GM21717 (cell line): ENCODE data around the gene DOLPP1.

Experiments
- ATAC-seq: cut with Tn5 transposase; IDR thresholded peaks from one replicate; pipeline ENCODE4 v1.9.1; 2021; ENCODE audit warnings: mild to moderate bottlenecking, moderate library complexity; ENCODE audit not compliant: unreplicated experiment

DOLPP1 gene

GRCh38 chr9:129093602-129094386, 12.9 kb downstream of the DOLPP1 start:
- no peak for ATAC-seq

- ATAC-seq, result no peak
Measured at GRCh38 chr9:129094387-129095169, 13.7 kb downstream of the DOLPP1 start.

GRCh38 chr9:129095170-129095667, 14.3 kb downstream of the DOLPP1 start:
- ATAC-seq, result no peak

GRCh38 chr9:129095908-129096307, 15.0 kb downstream of the DOLPP1 start:
- ATAC-seq, result no peak

DNA sequence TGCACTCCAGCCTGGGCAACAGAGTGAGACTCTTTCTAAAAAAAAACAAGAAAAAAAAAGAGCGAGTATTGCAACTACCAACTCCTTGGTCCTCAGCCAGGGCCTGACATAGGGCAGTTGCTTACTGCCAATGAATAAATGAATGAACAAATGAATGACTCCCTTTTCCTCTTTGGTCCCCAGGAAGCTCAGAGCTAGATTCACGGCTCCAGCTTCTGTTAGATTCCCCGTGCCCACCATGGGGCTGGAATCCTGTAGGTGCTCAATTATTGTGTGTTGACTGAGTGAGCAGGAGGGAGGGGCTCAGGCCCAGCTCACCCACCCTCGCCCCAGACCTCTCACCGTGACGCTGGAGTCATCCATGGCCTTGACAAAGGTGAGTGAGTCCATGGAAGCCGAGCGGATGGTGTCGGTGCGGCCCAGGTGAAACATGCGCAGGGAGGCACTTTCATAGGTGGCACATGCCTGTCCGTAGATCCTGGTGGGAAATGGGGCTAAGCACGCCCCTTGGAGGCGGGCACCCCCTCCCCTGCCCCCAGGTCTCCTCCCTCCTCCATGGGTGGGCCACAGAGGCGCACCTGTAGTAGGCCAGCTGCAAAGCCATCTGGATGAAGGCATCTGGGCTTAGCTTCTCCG, 16.9 kb downstream of the DOLPP1 start:
- ATAC-seq, result no peak

DNA sequence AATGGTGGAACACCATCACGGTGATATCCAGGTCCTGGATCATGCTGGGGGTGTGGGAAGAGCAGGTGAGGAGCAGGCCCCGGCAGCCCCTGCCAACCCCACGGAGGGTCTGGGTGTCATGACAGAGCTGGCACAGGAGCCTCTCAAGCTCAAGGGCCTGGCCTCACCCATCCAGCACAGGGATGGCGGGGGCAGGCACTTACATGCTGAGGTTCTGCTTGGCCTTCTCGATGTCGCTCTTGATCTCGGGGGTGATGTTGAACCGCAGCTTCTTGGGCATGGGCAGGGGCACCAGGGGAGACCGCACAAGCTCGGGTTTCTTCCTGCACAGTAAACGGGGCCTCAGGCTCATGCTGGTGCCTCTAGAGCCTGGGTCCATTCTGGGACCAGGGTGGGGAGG, 17.4 kb downstream of the DOLPP1 start:
- no peak for ATAC-seq

GRCh38 chr9:129100383-129101169, 19.7 kb downstream of the DOLPP1 start:
- ATAC-seq, result no peak

DNA sequence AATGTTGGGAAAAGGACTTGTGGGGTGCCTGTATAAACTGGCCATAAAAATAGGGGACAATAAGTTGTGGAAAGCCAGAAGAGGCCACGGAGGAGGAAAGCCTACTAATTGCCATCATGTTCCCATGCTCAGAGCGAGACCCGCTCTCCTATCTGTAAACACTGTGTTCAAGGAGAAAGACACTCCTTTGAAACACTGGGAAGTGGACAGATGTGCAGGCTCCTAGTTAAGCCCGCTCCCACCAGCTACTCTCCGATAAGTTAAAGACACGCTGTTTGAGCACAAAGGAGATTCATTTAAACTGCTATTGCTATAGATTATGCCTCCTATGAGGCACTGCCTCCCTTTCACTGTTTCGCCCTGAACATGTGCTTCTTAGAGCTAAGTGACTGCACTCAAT, 20.4 kb downstream of the DOLPP1 start:
- ATAC-seq, result no peak

- no peak for ATAC-seq
Measured at GRCh38 chr9:129102095-129102525, 21.2 kb downstream of the DOLPP1 start.

- ATAC-seq, result no peak
Measured at GRCh38 chr9:129102791-129103594, 22.1 kb downstream of the DOLPP1 start.

- no peak for ATAC-seq
Measured at GRCh38 chr9:129103595-129103965, 22.7 kb downstream of the DOLPP1 start.

DNA sequence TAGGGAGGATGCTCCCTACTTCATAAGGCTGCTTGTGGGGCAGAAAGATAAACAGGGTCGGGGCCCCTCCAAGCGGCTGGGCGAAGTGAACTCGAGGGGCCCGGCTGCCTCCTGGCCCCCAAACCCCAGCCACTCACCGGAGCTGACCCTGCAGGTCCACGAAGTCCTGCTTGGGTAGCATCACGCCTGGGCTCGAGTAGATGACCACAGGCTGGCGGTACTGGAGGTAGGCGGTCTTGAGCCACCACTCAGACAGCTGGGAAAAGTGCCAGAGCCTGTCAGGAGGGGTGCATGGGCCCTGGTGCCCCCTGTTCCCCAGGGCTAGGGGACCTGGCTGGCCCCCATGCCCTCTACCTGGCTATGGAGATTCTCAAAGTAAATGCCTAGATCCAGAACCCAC, 23.1 kb downstream of the DOLPP1 start:
- no peak for ATAC-seq

- no peak for ATAC-seq
Measured at GRCh38 chr9:129105857-129106694, 25.2 kb downstream of the DOLPP1 start.

DNA sequence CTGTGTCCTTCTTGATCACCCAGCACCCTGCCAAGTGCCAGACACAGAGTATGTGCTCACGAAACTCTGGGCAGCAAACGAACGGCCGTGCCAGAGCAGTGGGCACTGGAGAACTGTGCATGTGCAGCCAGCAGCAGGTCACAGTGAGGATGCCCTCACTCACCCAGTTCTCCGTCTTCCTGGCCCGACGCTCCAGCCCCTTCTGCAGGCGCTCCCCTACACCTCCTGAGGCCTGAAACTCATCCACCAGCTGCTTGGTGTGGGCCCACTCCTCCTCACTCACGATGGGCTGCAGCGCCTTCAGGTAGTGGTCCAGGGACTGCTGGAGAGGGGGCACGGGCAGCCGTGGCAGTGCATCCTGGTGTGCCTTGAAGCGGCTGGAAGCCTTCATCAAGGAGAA, 26.7 kb downstream of the DOLPP1 start:
- ATAC-seq, result no peak

DNA sequence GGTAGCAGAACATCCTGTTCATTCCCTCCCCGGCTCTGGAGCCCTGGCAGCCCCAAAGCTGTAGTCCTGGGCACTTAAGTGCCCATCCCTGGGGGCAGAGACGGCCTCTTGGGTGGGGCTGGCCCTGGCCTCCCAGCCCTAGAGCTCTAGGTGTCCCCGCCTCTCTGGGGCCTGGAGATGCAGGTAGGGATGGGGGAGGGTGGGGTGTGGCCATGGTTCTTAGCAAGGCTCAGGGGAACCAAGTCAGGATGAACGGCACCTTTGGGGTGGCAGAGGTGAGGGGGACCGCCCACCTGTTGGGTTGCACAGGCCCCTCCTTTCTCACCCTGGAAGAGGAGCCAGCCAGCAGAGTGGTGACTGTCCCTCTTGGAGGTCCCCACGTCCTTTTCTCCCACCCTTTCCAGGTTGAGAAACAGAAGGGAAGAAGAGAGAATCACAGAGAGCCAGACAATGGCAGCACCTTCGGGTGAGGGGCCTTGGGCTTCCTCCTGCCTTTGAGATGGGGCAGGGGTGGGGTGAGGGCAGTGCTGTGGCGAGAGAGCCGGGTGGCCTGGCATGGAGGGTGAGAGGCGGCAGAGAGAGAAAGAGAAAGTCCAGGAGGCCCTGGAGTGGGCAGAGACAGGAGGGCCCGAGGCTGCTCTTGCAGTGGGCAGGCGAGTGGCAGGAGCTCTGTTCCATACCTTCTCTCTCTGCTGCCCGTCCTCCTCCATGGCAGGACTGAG, 27.3 kb downstream of the DOLPP1 start:
- ATAC-seq, result no peak

DNA sequence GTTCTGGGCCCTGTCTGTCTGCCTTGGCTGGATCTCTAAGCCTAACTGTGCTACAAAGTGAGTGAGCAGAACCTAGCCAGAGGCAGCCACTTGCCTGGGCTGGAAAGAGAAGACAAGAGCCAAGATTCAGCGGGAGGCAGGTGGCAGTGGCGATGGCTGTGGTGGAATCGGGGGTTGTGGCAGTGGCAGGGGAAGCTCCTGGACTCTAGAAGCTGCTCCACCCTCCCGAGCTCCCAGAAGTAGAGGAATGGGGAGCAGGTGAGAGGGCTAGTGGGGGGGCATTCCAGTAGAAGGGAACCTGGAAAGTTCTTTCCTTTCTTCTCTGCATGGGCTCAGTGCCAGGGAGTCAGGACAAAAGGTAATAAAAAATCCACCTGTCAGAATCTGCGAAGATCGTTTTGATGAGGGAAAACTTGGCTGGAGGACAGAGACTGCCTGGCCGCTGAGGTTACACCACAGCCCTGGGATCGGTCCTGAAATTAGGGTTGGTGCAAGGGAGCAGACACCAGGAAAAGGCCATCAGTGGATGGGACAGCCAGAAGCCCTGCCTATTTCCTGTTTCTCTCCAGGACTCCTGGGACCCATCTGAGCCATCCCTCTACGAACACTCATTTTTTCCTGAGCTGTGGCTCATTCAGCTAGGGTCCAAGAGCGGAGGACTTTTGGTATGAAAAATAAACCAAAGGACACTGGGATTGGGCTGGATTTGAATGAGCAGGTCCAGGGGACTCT, 28.1 kb downstream of the DOLPP1 start:
- no peak for ATAC-seq

GRCh38 chr9:129109537-129109903, 28.6 kb downstream of the DOLPP1 start:
- no peak for ATAC-seq
